WTC11 (cell line): ENCODE measurements around the gene CNGA4.

Source experiments
- CREM ChIP-seq: sonication (generic); formaldehyde crosslinking; IDR thresholded peaks from 2 replicates; pipeline ENCODE4 v1.8.1; 2022; ENCODE audit warnings: mild to moderate bottlenecking, missing genetic modification reagents, moderate library complexity
- ELF4 ChIP-seq: sonication (generic); formaldehyde crosslinking; IDR thresholded peaks from 2 replicates; pipeline ENCODE4 v1.8.1; 2022; ENCODE audit warnings: low read depth, mild to moderate bottlenecking, moderate library complexity, missing genetic modification reagents
- ZNF219 ChIP-seq: sonication (generic); formaldehyde crosslinking; IDR thresholded peaks from 2 replicates; pipeline ENCODE4 v1.8.0; 2023; ENCODE audit warnings: missing genetic modification reagents, mild to moderate bottlenecking, borderline replicate concordance
- TF ChIP-seq, protein P1 (sequence below): sonication (generic); formaldehyde crosslinking; IDR thresholded peaks from 2 replicates; pipeline ENCODE4 v1.8.1; 2023; ENCODE audit warnings: mild to moderate bottlenecking, missing genetic modification reagents, borderline replicate concordance
- TF ChIP-seq, protein P2 (sequence below): fragments of 200-600 bp; IDR thresholded peaks from 2 replicates; pipeline ENCODE4 v1.8.0; 2022; ENCODE audit warnings: antibody characterized with exemption

DNA sequence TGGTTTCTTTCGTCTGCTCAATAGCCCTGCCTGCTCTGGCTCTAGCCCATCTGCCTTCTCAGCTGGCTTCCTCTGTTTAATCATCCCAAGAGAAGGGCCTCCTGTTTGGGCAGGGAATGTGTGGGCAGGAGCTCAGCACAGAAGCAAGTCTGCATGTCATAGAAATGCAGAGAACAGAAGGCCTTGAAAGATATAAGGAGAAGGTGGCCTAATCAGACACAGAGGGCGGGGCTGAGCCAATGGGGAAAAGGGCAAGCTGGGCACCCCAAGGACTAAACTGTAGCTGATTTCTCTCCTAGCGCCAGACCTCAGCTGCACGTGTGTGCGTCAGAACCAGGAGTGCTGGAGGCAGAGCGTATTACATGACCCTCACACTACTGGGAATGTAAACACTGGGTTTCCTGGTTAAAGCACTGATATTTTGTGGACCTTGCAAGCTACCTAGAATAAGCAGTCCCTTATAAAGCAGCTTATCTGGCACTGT is 13.1 kb downstream of the CNGA4 start:
- TF ChIP-seq ELF4 (no peak), ZNF219 (CRISPR knock-in tag) (no peak), CREM (CRISPR knock-in tag) (no peak)
- TF ChIP-seq, protein P1, sequence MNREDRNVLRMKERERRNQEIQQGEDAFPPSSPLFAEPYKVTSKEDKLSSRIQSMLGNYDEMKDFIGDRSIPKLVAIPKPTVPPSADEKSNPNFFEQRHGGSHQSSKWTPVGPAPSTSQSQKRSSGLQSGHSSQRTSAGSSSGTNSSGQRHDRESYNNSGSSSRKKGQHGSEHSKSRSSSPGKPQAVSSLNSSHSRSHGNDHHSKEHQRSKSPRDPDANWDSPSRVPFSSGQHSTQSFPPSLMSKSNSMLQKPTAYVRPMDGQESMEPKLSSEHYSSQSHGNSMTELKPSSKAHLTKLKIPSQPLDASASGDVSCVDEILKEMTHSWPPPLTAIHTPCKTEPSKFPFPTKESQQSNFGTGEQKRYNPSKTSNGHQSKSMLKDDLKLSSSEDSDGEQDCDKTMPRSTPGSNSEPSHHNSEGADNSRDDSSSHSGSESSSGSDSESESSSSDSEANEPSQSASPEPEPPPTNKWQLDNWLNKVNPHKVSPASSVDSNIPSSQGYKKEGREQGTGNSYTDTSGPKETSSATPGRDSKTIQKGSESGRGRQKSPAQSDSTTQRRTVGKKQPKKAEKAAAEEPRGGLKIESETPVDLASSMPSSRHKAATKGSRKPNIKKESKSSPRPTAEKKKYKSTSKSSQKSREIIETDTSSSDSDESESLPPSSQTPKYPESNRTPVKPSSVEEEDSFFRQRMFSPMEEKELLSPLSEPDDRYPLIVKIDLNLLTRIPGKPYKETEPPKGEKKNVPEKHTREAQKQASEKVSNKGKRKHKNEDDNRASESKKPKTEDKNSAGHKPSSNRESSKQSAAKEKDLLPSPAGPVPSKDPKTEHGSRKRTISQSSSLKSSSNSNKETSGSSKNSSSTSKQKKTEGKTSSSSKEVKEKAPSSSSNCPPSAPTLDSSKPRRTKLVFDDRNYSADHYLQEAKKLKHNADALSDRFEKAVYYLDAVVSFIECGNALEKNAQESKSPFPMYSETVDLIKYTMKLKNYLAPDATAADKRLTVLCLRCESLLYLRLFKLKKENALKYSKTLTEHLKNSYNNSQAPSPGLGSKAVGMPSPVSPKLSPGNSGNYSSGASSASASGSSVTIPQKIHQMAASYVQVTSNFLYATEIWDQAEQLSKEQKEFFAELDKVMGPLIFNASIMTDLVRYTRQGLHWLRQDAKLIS, result no peak
- TF ChIP-seq, protein P2, sequence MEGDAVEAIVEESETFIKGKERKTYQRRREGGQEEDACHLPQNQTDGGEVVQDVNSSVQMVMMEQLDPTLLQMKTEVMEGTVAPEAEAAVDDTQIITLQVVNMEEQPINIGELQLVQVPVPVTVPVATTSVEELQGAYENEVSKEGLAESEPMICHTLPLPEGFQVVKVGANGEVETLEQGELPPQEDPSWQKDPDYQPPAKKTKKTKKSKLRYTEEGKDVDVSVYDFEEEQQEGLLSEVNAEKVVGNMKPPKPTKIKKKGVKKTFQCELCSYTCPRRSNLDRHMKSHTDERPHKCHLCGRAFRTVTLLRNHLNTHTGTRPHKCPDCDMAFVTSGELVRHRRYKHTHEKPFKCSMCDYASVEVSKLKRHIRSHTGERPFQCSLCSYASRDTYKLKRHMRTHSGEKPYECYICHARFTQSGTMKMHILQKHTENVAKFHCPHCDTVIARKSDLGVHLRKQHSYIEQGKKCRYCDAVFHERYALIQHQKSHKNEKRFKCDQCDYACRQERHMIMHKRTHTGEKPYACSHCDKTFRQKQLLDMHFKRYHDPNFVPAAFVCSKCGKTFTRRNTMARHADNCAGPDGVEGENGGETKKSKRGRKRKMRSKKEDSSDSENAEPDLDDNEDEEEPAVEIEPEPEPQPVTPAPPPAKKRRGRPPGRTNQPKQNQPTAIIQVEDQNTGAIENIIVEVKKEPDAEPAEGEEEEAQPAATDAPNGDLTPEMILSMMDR, result no peak
